IPS-11a (cell line): ENCODE results near the gene BRPF3.

Source experiments
- H3K4me3 ChIP-seq: one replicate; pipeline ENCODE4 v1.5.1; 2013; ENCODE audit warnings: low read depth, low read length, control low read depth

BRPF3 gene

DNA sequence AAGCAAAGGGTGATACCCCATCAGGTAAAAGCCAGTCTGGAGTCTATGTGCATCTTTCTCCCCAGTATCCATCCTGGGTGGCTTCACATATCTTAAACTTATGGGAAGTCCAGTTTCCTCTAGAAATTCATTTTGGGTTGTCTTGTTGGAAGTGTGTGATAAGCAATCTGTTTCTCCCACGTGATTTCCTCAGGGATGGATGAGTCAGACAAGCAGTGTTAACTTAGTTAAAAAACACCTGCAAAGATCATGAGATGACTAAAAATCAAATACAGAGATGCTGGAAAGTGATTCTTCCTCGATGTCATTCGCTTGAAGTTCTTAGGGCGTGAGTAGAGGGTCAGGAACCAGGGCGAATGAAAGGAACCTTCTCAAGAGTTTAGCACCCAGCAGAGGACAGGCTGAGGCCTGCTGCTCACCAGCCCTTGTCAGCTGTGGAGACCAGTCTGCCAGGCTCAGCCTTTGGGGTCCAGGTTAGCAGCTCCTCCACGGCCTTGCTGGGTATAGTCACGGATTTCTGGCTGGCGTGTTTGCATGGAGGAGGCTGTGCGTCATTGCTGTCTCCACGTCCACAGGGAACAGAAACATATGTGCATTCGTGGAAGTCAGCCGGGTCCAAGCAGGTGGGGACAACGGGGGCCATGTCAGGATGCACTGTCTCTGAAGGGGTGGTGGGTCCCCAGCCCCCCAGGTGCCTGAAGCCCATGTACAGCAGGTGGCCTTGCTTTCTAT lies 70.5 kb downstream of the BRPF3 start:
- no peak overlapping the region for H3K4me3 ChIP-seq

DNA sequence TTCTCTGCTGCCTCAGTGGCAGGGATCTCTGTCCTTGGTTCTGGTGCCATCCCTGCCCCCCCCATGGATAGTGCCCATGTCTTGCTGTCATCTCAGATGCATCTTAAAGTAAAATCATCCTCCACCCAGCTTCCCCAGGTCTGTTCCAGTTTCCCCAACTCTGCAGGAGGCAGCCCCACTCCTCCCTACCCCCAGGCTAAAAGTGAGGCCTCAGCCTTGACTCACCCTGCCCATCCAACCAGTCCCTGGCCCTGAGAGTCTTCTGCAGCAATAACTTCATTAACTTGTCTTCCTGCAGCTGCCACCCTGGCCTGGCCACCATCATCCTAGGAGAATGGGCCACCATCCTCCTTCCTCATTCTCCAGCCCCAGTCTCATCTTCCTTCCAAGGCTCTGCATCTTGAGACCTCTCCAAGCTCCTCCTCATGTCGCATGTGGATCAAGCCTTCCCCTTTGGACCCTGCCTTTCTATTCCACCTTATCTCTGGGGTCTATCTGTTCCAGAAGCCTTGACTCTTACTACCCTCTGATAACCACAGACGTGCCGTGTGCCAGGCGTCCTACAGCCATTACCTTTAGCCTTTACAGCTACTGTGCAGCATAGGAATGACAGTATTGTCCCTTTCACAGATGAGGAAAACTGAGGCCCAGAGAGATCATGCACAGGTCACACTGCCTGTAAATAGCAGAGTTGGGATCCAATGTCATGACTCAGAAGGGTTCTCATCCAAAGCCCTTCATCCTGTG lies 71.4 kb downstream of the BRPF3 start:
- no peak overlapping the region for H3K4me3 ChIP-seq

DNA sequence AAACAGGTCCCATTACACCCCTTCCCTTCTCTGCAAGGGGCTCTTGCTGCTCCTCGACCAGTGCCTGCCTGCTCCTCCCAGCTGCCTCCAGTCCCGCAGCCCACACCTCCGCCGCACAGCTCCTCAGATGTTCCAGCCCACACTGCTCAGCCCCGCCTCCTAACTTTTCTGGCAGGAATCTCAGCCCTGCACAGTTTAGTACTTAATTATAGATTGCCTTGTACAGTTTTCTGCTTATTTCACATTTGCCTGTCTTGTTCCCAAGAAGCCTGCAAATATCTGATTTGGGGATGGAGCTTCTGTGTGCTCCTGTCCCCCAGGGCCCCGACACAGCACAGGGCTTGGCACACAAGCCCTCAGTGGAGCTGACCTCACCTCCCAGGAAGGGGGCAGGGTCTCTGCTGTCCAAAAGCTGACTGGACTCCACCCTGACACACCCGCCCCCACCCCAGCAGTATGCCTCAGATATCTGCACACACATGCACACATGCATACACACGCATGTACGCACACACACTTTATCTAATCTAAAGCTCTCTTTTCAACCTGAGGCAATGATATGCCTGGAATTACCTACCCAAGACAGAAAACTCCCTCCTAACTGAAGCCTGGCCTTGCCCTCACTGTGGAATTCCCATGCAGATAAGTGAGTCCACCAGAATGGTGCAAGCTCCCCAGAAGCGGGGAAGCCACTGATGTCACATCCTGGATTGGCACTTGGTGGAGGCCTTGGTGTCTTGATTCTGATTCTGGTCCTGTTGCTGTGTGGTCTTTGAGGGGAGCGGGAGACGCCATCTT lies 72.1 kb downstream of the BRPF3 start:
- no peak overlapping the region for H3K4me3 ChIP-seq

DNA sequence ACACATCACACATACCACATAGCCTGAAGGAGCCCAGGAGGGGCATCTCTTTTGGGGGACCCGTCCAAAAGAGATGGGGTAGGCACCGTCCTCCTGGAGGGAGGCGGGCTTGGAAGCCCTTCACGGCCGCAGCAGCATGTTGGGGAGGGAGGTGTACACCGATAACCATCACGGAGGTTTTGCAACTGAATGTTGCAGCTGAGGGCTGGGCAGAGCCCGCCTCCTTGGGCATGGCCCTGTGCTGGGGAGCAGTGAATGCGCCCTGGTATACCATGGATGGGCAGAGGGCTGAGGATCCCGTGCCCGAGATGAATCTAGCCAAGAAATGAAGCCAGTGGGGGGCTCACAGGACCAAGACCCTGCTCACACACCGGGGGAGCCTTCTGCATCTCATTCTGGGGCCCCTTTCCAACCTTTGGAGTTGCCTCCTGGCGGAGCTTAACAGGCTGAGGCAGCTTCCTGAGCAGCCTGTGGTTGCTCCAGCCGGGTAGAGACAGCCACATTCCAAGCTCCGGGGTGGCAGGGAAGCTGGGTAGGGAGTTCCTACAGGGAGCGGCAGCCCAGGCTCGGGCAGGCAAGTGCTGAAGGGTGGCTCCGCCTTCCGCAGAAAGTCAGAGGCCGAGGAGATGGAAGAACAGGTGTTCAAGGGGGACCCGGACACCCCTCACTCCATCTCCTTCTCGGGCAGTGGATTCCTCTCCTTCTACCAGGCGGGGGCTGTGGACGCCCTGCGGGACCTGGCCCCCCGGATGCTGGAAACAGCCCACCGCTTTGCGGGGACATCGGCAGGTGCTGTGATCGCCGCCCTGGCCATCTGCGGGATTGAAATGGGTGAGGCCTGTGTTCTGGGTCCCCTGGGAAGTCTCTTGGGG lies 73.5 kb downstream of the BRPF3 start, which contains the start of gene PNPLA1:
Gene PNPLA1, plus strand, starts transcription at position 227 of the 872 bp plus-strand sequence. Its CDS starts 400 bp downstream, at position 627.
- H3K4me3 ChIP-seq = no peak within 1 kb of the TSS

DNA sequence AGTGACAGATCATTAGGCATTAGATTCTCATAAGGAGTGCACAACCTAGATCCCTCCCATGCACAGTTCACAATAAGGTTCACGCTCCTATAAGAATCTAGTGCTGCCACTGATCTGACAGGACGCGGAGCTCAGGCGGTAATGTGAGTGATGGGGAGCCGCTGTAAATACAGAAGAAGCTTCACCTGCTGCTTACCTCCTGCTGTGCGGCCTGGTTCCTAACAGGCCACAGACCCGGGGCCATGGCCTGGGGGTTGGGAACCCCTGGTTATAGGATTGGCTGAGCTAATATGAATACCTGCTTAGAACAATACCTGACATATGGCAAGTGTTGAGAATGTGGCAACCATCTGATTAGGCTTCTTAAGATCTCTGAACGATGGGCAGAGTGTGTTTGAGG lies 75.7 kb downstream of the BRPF3 start:
- no peak overlapping the region for H3K4me3 ChIP-seq

DNA sequence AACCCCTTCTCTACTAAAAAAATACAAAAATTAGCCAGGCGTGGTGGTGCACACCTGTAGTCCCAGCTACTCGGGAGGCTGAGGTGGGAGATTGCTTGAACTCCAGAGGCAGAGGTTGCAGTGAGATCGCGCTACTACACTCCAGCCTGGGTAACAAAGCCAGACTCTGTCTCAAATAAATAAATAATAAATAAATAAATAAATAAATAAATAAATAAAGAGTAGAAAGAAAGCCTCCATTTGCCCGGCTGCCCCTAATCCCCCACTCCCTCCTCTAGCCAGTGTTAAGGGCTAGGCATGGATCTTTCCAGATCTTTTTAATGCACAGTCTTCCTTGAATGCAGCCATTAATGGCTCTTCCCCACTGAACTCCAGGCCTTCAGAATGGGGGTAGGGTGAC lies 76.5 kb downstream of the BRPF3 start:
- no peak overlapping the region for H3K4me3 ChIP-seq

DNA sequence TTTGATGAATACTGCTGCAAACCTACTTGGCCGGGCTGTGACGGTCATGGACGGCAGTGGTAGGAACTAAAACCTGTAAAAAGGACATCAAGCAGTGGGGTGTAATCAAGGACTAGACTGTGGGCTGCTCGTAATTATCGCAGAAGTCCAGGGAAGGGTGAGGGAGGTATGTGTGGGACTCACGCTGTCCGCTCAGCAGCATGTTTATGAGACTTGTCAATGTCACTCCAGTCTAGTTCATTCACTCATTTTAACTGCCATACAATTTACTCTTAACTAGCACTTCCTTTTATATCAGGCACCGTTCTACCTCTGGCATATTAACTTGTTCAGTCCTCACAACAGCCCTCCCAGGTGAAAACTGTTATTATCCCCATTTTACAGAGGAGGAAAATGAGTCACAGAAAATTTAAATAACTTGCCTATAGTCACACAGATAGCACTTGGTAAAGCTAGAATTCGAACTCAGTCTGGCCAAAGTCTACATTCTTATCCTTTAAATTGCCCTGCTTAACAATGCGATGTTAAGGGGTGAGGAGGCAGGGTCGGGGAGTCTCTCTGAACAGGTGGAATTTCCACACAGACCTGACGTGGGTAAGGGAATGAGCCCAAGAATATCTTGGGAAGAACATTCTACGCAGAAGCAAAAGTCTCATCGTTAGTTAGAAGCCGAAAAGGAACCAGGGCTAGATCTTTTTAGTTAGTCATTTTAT lies 77.4 kb downstream of the BRPF3 start:
- H3K4me3 ChIP-seq = no peak overlapping the region

DNA sequence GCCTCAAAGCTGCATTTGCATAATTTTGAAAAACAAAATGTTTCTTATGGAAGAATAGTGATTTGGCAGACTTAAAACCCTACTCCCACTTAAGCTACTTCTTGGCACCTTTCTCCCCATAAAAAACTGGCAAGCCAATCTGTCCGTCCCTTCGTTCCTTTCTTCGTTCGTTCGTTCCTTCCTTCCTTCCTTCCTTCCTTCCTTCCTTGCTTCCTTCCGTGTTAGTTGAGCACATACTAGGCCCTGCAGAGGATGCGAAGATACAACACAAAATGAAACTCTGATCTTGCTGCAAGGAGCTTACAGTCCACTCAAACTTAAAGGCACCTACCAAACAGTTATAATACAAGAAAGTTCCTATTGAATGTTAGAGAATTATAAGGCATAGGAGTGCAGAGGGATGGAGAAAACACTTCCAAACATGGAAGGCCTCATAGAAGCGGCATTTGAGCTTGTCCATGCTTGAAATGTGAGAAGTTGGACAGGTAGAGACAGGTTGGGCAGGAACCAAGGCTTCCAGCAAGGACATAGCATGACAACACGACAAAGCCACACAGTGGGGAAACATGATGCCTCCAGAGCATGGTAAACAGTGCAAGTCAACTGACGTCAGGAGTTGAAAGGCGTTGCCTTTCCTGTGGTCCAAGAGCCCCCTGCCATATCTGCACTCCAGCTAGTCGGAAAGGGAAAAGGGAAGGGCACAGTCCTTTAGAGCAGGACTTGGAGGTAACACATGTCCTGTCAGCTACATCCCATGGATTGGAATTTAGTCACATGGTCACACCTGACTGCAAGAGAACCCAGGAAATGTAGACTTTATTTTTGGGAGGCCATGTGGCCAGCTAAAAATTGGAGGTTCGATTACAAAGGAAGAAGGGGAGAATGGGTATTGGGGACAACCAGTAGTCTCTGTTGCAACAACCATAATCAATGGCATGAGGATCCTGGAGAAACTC lies 80.3 kb downstream of the BRPF3 start:
- H3K4me3 ChIP-seq = no peak overlapping the region

DNA sequence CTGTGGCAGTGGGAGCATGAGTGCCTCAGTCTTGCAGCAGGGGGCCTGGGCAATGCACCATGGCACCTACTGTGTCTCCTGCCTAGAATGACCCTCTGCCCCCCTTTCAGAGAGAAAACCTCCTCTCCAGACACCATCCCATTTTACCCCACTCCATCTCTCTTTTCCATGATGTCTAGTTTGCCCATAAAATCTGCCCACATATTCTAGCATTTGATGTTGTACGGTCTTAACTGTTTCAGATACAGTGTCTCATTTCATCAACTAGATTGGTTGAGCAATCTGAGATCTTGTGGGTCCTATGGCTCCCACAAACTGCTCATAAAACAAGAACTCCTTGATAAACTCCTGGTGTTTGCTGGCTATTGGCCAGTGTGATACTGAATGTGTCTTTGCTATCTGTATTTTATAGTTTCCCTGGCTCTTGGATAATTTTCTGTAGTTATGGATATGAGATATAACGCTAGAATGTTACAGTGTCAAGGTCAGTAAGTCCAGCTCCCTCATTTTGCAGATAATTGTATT lies 81.5 kb downstream of the BRPF3 start:
- no peak overlapping the region for H3K4me3 ChIP-seq

DNA sequence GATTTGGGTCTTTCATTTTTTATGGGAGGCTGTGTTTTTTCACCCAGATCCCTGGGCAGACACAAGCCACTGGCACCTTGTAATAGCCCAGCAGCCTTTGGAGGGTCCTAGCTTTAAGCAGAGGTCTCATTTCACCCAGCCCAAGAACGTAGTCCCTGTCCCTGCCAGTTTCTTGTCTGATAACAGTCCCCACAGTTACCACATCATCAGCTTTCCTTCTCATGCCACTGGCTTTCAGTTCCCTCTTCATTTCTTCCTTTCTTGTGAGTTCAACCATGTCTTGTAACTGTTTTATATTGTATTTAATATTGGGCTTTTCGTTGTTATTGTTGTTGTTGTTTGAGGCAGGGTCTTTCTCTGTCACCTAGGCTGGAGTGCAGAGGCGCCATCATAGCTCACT lies 83.9 kb downstream of the BRPF3 start:
- no peak overlapping the region for H3K4me3 ChIP-seq

DNA sequence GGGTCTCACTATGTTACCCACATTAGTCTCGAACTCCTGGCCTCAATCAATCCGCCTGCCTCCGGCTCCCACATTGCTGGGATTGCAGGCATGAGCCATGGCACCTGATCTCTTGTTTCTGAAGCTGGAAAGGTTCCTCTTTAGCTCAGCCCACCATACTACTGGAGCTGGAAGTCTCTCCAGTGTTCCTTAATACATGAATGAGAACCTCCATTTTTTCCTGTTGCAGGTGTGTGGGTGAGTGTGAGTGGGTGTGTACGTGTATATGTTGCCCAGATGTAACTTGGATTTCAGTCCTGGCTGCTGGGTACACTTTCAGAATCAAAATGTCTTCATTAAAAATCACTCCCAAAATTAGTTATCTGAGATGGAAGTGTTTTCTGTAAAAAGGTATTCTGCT lies 84.4 kb downstream of the BRPF3 start:
- no peak overlapping the region for H3K4me3 ChIP-seq
